Smooth muscle cell (in vitro differentiated cells): ENCODE measurements around the gene CNTN1. TPM values are rescaled to one million over a fixed set of nuclear protein-coding genes. Genes with fewer than 3 reads are reported as not detected.

Source experiments
- DNase-seq: peaks from one replicate; lab custom pipeline; 2025; ENCODE audit not compliant: unreplicated experiment; lab: John Stamatoyannopoulos, UW
- H2AFZ ChIP-seq: fragments of 200-600 bp; sonication (generic); 2 replicates; pipeline ENCODE4 v1.6.0; 2016; ENCODE audit warnings: antibody characterized with exemption, low read depth, mild to moderate bottlenecking
- H3F3A ChIP-seq: fragments of 200-600 bp; sonication (generic); 2 replicates; pipeline ENCODE4 v1.6.0; 2017; ENCODE audit warnings: antibody characterized with exemption, low read depth
- H3K27ac ChIP-seq: fragments of 200-600 bp; sonication (generic); 2 replicates; pipeline ENCODE4 v1.5.1; 2016; ENCODE audit warnings: low read depth, mild to moderate bottlenecking
- H3K27me3 ChIP-seq: fragments of 200-600 bp; sonication (generic); 2 replicates; pipeline ENCODE4 v1.6.1; 2016; ENCODE audit warnings: low read depth, mild to moderate bottlenecking
- H3K36me3 ChIP-seq: fragments of 200-600 bp; sonication (generic); 2 replicates; pipeline ENCODE4 v1.5.1; 2016; ENCODE audit warnings: low read depth
- H3K4me1 ChIP-seq: fragments of 200-600 bp; sonication (generic); 2 replicates; pipeline ENCODE4 v1.5.1; 2016; ENCODE audit warnings: low read depth
- H3K4me2 ChIP-seq: fragments of 200-600 bp; sonication (generic); 2 replicates; pipeline ENCODE4 v1.6.0; 2016; ENCODE audit warnings: mild to moderate bottlenecking
- H3K4me3 ChIP-seq: fragments of 200-600 bp; sonication (generic); 2 replicates; pipeline ENCODE4 v1.5.1; 2016; ENCODE audit warnings: mild to moderate bottlenecking
- H3K79me2 ChIP-seq: fragments of 200-600 bp; sonication (generic); 2 replicates; pipeline ENCODE4 v1.6.0; 2016; ENCODE audit warnings: low read depth, mild to moderate bottlenecking
- H3K9ac ChIP-seq: fragments of 200-600 bp; sonication (generic); 2 replicates; pipeline ENCODE4 v1.6.0; 2016; ENCODE audit warnings: low read depth
- H3K9me3 ChIP-seq: fragments of 200-600 bp; sonication (generic); replicated peaks from 2 replicates; pipeline ENCODE4 v1.5.1; 2016; ENCODE audit warnings: low read depth
- H4K20me1 ChIP-seq: fragments of 200-600 bp; sonication (generic); 2 replicates; pipeline ENCODE4 v1.6.0; 2016; ENCODE audit warnings: low read depth
- WGBS: methylation state at CpG from one replicate; pipeline ENCODE4 v1.1.7; 2016; ENCODE audit warnings: low lambda C conversion rate; 5-methylcytosine and 5-hydroxymethylcytosine counted together
- polyA plus RNA-seq: library from polyadenylated mRNA; unstranded; fragments of >200 nt; fragmentation: Nextera tagmentation; extraction: Ambion mirVana; gene quantifications from 2 replicates; pipeline ENCODE4 v1.2.1, GENCODE V29; 2016
- total RNA-seq: library from RNA; depleted of rRNA; stranded (reverse); fragments of >200 nt; gene quantifications from 2 replicates; pipeline ENCODE4 v1.2.3, GENCODE V29; 2014
- TF ChIP-seq, protein P1 (sequence below): fragments of 200-600 bp; sonication (generic); IDR thresholded peaks from 2 replicates; pipeline ENCODE4 v1.5.1; 2017; ENCODE audit warnings: borderline replicate concordance, mild to moderate bottlenecking, antibody characterized with exemption; ENCODE audit not compliant: insufficient read depth, poor library complexity, severe bottlenecking

CNTN1 gene
- total and polyA plus RNA-seq, 2 experiments from 2014 or later, result 0.37 to 0.94 TPM

DNA sequence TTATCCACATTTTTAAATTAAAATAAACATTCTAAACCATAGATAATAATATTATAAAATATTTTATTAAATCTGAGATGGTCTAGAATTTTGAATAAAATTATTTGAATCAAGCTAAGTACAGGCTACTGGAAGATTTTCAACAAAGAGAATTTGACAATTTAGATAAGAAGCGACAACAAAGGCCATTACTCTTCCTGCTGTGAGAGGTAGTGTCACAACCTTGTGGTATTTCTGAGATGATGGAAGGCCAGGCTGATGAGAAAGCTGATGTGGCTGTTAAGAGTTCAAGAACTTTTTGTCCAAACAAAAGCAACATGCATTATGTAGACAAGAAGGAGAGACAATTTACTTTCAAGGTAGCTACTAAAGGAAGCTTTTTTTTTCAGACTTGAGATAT lies 43.7 kb upstream of the CNTN1 start:
- no peaks in the 10 kb centered on the region for H3K36me3 ChIP-seq
- no peak overlapping the region for H3K4me2 ChIP-seq
- WGBS, result 66% methylated on average over 1 of the region's 1 CpG
- H3K4me1 ChIP-seq, result no peaks in the 10 kb centered on the region
- H3F3A ChIP-seq, result no peaks in the 10 kb centered on the region
- H3K27ac ChIP-seq, result no peak overlapping the region
- TF ChIP-seq, protein P1, sequence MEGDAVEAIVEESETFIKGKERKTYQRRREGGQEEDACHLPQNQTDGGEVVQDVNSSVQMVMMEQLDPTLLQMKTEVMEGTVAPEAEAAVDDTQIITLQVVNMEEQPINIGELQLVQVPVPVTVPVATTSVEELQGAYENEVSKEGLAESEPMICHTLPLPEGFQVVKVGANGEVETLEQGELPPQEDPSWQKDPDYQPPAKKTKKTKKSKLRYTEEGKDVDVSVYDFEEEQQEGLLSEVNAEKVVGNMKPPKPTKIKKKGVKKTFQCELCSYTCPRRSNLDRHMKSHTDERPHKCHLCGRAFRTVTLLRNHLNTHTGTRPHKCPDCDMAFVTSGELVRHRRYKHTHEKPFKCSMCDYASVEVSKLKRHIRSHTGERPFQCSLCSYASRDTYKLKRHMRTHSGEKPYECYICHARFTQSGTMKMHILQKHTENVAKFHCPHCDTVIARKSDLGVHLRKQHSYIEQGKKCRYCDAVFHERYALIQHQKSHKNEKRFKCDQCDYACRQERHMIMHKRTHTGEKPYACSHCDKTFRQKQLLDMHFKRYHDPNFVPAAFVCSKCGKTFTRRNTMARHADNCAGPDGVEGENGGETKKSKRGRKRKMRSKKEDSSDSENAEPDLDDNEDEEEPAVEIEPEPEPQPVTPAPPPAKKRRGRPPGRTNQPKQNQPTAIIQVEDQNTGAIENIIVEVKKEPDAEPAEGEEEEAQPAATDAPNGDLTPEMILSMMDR, result no peak
- H3K79me2 ChIP-seq, result no peaks in the 10 kb centered on the region
- H3K27me3 ChIP-seq, result no peaks in the 10 kb centered on the region
- no peak for DNase-seq
- no peak overlapping the region for H2AFZ ChIP-seq
- H3K4me3 ChIP-seq, result no peak overlapping the region
- no peaks in the 10 kb centered on the region for H3K9me3 ChIP-seq
- H3K9ac ChIP-seq, result no peak overlapping the region
- H4K20me1 ChIP-seq, result no peaks in the 10 kb centered on the region

DNA sequence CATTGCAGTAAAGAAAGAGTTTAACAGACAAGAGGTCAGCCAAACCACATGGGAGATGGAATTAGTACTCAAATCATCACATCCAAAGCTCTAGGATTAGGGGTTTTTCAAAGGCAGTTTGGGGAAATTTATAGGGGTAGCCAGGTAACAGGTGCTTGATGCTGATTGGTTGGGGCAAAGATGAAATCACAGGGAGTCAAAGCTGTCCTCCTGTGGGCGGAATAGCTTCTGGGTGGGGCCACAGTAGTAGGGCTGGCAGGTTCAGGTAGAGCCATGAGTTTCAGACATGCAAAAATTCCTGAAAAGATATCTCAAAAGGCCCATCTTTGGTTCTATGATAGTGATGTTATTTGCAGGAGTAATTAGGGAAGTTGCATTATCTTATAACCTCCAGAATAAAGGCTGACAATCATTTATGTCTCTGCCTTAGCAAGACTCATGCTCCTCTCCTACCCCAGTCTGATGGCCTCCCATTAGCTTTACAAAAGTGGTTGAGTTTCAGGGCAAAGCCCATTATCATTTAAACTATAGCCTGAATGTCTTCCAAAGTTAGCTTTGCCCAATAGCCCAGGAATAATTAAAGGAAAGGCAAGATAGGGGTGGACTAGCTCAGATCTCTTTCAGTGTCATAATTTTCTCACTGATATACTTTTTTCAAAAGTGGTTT lies 42.1 kb upstream of the CNTN1 start:
- no peaks in the 10 kb centered on the region for H3K9me3 ChIP-seq
- H3K27ac ChIP-seq, result no peak overlapping the region
- H3K4me1 ChIP-seq, result no peaks in the 10 kb centered on the region
- no peaks in the 10 kb centered on the region for H3K79me2 ChIP-seq
- no peak for DNase-seq
- TF ChIP-seq, protein P1, result no peak
- no peak overlapping the region for H3K9ac ChIP-seq
- no peak overlapping the region for H3K4me2 ChIP-seq
- H3K36me3 ChIP-seq, result no peaks in the 10 kb centered on the region
- no peak overlapping the region for H3K4me3 ChIP-seq
- H3F3A ChIP-seq, result no peaks in the 10 kb centered on the region
- H4K20me1 ChIP-seq, result no peaks in the 10 kb centered on the region
- H2AFZ ChIP-seq, result no peak overlapping the region
- no peaks in the 10 kb centered on the region for H3K27me3 ChIP-seq
- 92% methylated on average over 1 of the region's 1 CpG for WGBS

DNA sequence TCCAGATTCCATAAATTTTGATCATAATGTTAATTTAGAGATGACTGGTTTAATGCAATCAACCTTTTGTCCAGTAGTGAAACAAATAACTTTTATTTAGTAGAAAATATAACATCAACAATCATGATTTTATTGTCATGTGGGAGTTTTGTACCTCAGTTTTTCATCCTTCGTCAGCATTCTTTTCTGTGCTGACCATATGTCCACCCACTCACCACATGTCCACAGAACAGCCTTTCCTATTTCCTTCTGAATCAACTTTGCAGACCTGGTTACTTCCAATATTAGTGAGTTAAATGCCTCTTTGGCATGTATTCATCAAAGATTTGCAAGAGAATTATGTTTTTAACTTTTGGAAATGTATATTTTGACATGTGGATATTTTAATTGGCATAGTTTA lies 36.8 kb upstream of the CNTN1 start:
- Histone ChIP-seq H3F3A (no peaks in the 10 kb centered on the region), H3K9ac (no peak overlapping the region), H3K4me3 (no peak overlapping the region), H3K27ac (no peak overlapping the region), H3K36me3 (no peaks in the 10 kb centered on the region), H3K27me3 (no peaks in the 10 kb centered on the region), H2AFZ (no peak overlapping the region), H3K9me3 (no peaks in the 10 kb centered on the region), H3K4me2 (no peak overlapping the region), H3K4me1 (no peaks in the 10 kb centered on the region), H3K79me2 (no peaks in the 10 kb centered on the region), H4K20me1 (no peaks in the 10 kb centered on the region)
- no peak for DNase-seq
- TF ChIP-seq, protein P1, result no peak
- WGBS, result 51% methylated on average over 1 of the region's 1 CpG

DNA sequence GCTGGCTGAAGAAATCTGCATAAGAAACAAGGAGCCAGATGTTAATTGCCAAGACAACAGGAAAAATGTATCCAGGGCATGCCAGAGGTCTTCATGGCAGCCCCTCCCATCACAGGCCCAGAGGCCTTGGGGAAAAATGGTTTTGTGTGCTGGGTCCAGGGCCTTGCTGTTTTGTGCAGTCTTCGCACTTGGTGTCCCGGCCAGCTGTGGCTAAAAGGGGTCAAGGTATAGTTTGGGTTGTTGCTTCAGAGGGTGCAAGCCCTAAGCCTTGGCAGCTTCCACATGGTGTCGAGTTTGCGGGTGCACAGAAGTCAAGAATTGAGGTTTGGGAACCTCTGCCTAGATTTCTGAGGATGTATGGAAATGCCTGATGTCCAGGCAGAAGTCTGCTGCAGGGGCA lies 29.9 kb upstream of the CNTN1 start:
- 94% methylated on average over 4 of the region's 4 CpGs for WGBS
- TF ChIP-seq, protein P1, result no peak

More for the DNA sequence above, 29.9 kb upstream of the CNTN1 start:
- Histone ChIP-seq H3K9me3 (no peaks in the 10 kb centered on the region), H4K20me1 (no peaks in the 10 kb centered on the region), H3F3A (no peaks in the 10 kb centered on the region), H3K9ac (no peak overlapping the region), H2AFZ (no peak overlapping the region), H3K36me3 (no peaks in the 10 kb centered on the region), H3K4me2 (no peak overlapping the region), H3K79me2 (no peaks in the 10 kb centered on the region), H3K27me3 (no peaks in the 10 kb centered on the region), H3K4me1 (no peaks in the 10 kb centered on the region), H3K4me3 (no peak overlapping the region), H3K27ac (no peak overlapping the region)
- no peak for DNase-seq
